ENCODE data around the gene DENND2D. TPM values are rescaled to one million over a fixed set of nuclear protein-coding genes. Genes with fewer than 3 reads are reported as not detected.

Gene DENND2D
- total RNA-seq, 1 donor from 2014 or later: 3.6 TPM

GRCh38 chr1:111241797-111242196 is 41.4 kb upstream of the DENND2D start:
- Mint-ChIP-seq H3K27ac (ENCODE audit: unreplicated experiment) (no peak overlapping the region), H3K36me3 (ENCODE audit: low read depth, unreplicated experiment) (no peaks in the 10 kb centered on the region), H3K27me3 (ENCODE audit: unreplicated experiment) (peaks cover 3% of the 10 kb centered on the region), H3K4me3 (ENCODE audit: unreplicated experiment) (no peak overlapping the region), H3K4me1 (ENCODE audit: unreplicated experiment) (no peaks in the 10 kb centered on the region), H3K9me3 (ENCODE audit: unreplicated experiment) (no peaks in the 10 kb centered on the region)
- no peak for TF ChIP-seq CTCF (IDR thresholded peaks at IDR 0.05; ENCODE audit: unreplicated experiment)
- DNase-seq (ENCODE audit: low spot score): no peak

- H3K27ac Mint-ChIP-seq (ENCODE audit: unreplicated experiment): no peak overlapping the region
- H3K4me3 Mint-ChIP-seq (ENCODE audit: unreplicated experiment): no peak overlapping the region
- no peaks in the 10 kb centered on the region for H3K4me1 Mint-ChIP-seq (ENCODE audit: unreplicated experiment)
- no peaks in the 10 kb centered on the region for H3K9me3 Mint-ChIP-seq (ENCODE audit: unreplicated experiment)
- peaks cover 3% of the 10 kb centered on the region for H3K27me3 Mint-ChIP-seq (ENCODE audit: unreplicated experiment)
- DNase-seq (ENCODE audit: low spot score): no peak
- no peak for TF ChIP-seq CTCF (IDR thresholded peaks at IDR 0.05; ENCODE audit: unreplicated experiment)
- H3K36me3 Mint-ChIP-seq (ENCODE audit: low read depth, unreplicated experiment): no peaks in the 10 kb centered on the region
Measured at GRCh38 chr1:111238056-111238795, 37.8 kb upstream of the DENND2D start.

- H3K9me3 Mint-ChIP-seq (ENCODE audit: unreplicated experiment): no peaks in the 10 kb centered on the region
- peaks cover 3% of the 10 kb centered on the region for H3K27me3 Mint-ChIP-seq (ENCODE audit: unreplicated experiment)
- no peak for DNase-seq (ENCODE audit: low spot score)
- no peaks in the 10 kb centered on the region for H3K4me1 Mint-ChIP-seq (ENCODE audit: unreplicated experiment)
- no peaks in the 10 kb centered on the region for H3K36me3 Mint-ChIP-seq (ENCODE audit: low read depth, unreplicated experiment)
- H3K4me3 Mint-ChIP-seq (ENCODE audit: unreplicated experiment): no peak overlapping the region
- no peak for TF ChIP-seq CTCF (IDR thresholded peaks at IDR 0.05; ENCODE audit: unreplicated experiment)
- H3K27ac Mint-ChIP-seq (ENCODE audit: unreplicated experiment): no peak overlapping the region
Measured at GRCh38 chr1:111236806-111237205, 36.4 kb upstream of the DENND2D start.

- Mint-ChIP-seq H3K36me3 (ENCODE audit: low read depth, unreplicated experiment) (no peaks in the 10 kb centered on the region), H3K27ac (ENCODE audit: unreplicated experiment) (no peak overlapping the region), H3K4me1 (ENCODE audit: unreplicated experiment) (no peaks in the 10 kb centered on the region), H3K9me3 (ENCODE audit: unreplicated experiment) (no peaks in the 10 kb centered on the region), H3K4me3 (ENCODE audit: unreplicated experiment) (no peak overlapping the region), H3K27me3 (ENCODE audit: unreplicated experiment) (peaks cover 3% of the 10 kb centered on the region)
- TF ChIP-seq CTCF (IDR thresholded peaks at IDR 0.05; ENCODE audit: unreplicated experiment): no peak
- DNase-seq (ENCODE audit: low spot score): no peak
Measured at GRCh38 chr1:111236379-111236778, 35.9 kb upstream of the DENND2D start.

GRCh38 chr1:111234866-111235265 is 34.4 kb upstream of the DENND2D start:
- Mint-ChIP-seq H3K4me3 (ENCODE audit: unreplicated experiment) (no peak overlapping the region), H3K27ac (ENCODE audit: unreplicated experiment) (no peak overlapping the region), H3K9me3 (ENCODE audit: unreplicated experiment) (no peaks in the 10 kb centered on the region), H3K36me3 (ENCODE audit: low read depth, unreplicated experiment) (no peaks in the 10 kb centered on the region), H3K4me1 (ENCODE audit: unreplicated experiment) (no peaks in the 10 kb centered on the region), H3K27me3 (ENCODE audit: unreplicated experiment) (peaks cover 3% of the 10 kb centered on the region)
- TF ChIP-seq CTCF (IDR thresholded peaks at IDR 0.05; ENCODE audit: unreplicated experiment): no peak
- no peak for DNase-seq (ENCODE audit: low spot score)
